ENCODE data around the gene KATNB1. TPM values are rescaled to one million over a fixed set of nuclear protein-coding genes. Genes with fewer than 3 reads are reported as not detected.
"Not testable (repeated sequence)": the region's sequence is repeated elsewhere in the genome, so short reads cannot be mapped to it uniquely, and the experiment has no call there.

Gene KATNB1
- polyA plus RNA-seq, 4 donors: 9.6 to 19.3 (median 12.1) TPM

- DNase-seq (no peak), FAIRE-seq (no peak)
- H3K27ac ChIP-seq (ENCODE audit: low read depth in 1 of 3, low read length in 2 of 3): no peak overlapping the region
- peaks cover 0 to 63% (median under 1%) of the 10 kb centered on the region in 3 donors for H3K36me3 ChIP-seq (ENCODE audit: control insufficient read depth in 3 of 3, insufficient read depth in 2 of 3, low read depth in 1 of 3, low read length in 3 of 3)
- no peaks in the 10 kb centered on the region for H3K9me3 ChIP-seq (ENCODE audit: control insufficient read depth in 2 of 2, insufficient read depth in 1 of 2, low read depth in 1 of 2, low read length in 1 of 2)
- H3K4me1 ChIP-seq (ENCODE audit: control insufficient read depth in 3 of 3, insufficient read depth in 2 of 3, low read depth in 1 of 3, low read length in 2 of 3): no peaks in the 10 kb centered on the region
- WGBS, 3 donors: 74 to 87% (median 81%) methylated on average over 4 of the region's 4 CpGs
- no peak overlapping the region for H3K4me3 ChIP-seq (ENCODE audit: low read depth in 1 of 3, low read length in 3 of 3)
- H3K27me3 ChIP-seq (ENCODE audit: control insufficient read depth in 3 of 3, insufficient read depth in 3 of 3, low read length in 3 of 3): no peaks in the 10 kb centered on the region
These were observed 7.0 kb downstream of the KATNB1 start for GRCh38 chr16:57742543-57742942.

DNA sequence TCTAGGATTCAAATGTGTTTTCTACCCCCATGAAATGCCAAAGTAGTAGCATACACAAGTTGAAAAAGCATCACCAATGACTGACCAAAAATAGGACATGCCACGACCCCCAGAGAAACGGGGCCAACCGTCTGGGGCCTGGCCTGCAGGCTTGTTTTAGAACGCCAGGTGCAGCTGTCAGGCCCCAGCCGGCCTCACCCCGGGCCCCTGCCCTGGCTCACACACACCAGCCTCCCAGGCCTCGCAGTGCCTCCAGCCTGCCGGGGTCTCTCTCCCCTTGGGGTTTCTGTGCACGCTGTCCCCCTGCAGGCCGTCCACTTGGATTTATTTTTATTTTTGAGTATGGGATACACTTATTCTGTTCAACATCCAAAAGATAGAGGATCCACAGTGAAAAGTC is 7.9 kb downstream of the KATNB1 start:
- FAIRE-seq (no peak), DNase-seq (no peak)
- Histone ChIP-seq H3K36me3 (ENCODE audit: control insufficient read depth in 3 of 3, insufficient read depth in 2 of 3, low read depth in 1 of 3, low read length in 3 of 3) (peaks cover 0 to 67% (median 4%) of the 10 kb centered on the region in 3 donors), H3K9me3 (ENCODE audit: control insufficient read depth in 2 of 2, insufficient read depth in 1 of 2, low read depth in 1 of 2, low read length in 1 of 2) (no peaks in the 10 kb centered on the region), H3K27ac (ENCODE audit: low read depth in 1 of 3, low read length in 2 of 3) (no peak overlapping the region), H3K27me3 (ENCODE audit: control insufficient read depth in 3 of 3, insufficient read depth in 3 of 3, low read length in 3 of 3) (no peaks in the 10 kb centered on the region), H3K4me3 (ENCODE audit: low read depth in 1 of 3, low read length in 3 of 3) (no peak overlapping the region), H3K4me1 (ENCODE audit: control insufficient read depth in 3 of 3, insufficient read depth in 2 of 3, low read depth in 1 of 3, low read length in 2 of 3) (no peaks in the 10 kb centered on the region)
- 89 to 94% (median 92%) methylated on average over 10 of the region's 10 CpGs for WGBS, 3 donors

DNA sequence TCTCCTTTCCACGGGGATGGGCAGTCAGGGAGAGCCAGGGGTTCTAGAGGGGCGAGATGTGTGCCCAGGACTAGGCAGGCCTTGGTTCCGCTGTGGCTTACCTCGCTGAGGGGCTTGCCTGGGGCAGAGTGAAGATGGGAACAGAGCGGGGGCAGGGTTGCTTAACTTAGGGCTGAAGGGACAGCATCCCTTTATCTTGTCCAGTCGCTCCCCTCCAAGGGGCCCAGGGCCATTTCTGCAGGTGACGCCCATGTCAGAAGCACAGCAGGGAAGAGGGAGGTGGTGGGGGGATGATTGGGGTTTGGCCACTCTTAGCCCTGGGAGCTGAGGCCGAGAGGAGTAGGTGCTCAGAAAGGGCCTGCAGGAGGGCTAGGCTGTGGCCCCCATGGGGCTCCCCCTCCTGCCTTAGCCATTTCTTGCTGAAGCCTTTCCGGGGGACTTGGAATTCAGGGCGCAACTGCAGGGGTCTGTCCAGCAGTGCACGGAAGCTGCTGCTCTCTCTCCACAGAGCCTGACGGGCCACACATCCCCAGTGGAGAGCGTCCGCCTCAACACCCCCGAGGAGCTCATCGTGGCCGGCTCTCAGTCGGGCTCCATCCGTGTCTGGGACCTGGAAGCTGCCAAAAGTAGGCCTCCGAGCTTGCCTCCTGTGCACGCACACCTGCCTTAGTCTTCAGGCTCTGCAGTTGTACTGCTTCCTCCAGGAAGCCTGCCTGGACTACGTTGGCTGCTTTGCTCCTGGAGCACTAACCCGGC is 8.5 kb downstream of the KATNB1 start:
- Histone ChIP-seq H3K36me3 (ENCODE audit: control insufficient read depth in 3 of 3, insufficient read depth in 2 of 3, low read depth in 1 of 3, low read length in 3 of 3) (peaks cover 0 to 69% (median 4%) of the 10 kb centered on the region in 3 donors), H3K27me3 (ENCODE audit: control insufficient read depth in 3 of 3, insufficient read depth in 3 of 3, low read length in 3 of 3) (no peaks in the 10 kb centered on the region), H3K27ac (ENCODE audit: low read depth in 1 of 3, low read length in 2 of 3) (no peak overlapping the region), H3K4me3 (ENCODE audit: low read depth in 1 of 3, low read length in 3 of 3) (no peak overlapping the region), H3K9me3 (ENCODE audit: control insufficient read depth in 2 of 2, insufficient read depth in 1 of 2, low read depth in 1 of 2, low read length in 1 of 2) (no peaks in the 10 kb centered on the region), H3K4me1 (ENCODE audit: control insufficient read depth in 3 of 3, insufficient read depth in 2 of 3, low read depth in 1 of 3, low read length in 2 of 3) (no peaks in the 10 kb centered on the region)
- DNase-seq (no peak), FAIRE-seq (no peak)
- 89 to 96% (median 96%) methylated on average over 21 to 23 of the region's 23 CpGs for WGBS, 3 donors

DNA sequence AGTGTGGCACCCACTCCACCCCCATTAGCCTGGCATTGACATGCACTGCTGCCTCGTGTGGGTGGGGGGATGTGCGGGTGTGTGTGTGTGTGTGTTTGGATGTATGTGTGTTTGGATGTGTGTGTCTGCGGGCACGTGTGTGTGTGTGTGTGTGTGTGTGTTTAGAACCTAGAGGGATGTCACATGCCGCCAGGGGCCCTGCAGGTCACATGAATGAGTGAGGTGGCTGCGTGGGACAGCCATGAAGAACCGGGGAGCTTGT is 9.0 kb downstream of the KATNB1 start:
- Histone ChIP-seq H3K27me3 (ENCODE audit: control insufficient read depth in 3 of 3, insufficient read depth in 3 of 3, low read length in 3 of 3) (no peaks in the 10 kb centered on the region), H3K4me1 (ENCODE audit: control insufficient read depth in 3 of 3, insufficient read depth in 2 of 3, low read depth in 1 of 3, low read length in 2 of 3) (no peaks in the 10 kb centered on the region), H3K9me3 (ENCODE audit: control insufficient read depth in 2 of 2, insufficient read depth in 1 of 2, low read depth in 1 of 2, low read length in 1 of 2) (no peaks in the 10 kb centered on the region), H3K36me3 (ENCODE audit: control insufficient read depth in 3 of 3, insufficient read depth in 2 of 3, low read depth in 1 of 3, low read length in 3 of 3) (peaks cover 0 to 66% (median 4%) of the 10 kb centered on the region in 3 donors), H3K4me3 (ENCODE audit: low read depth in 1 of 3, low read length in 3 of 3) (no peak overlapping the region), H3K27ac (ENCODE audit: low read depth in 1 of 3, low read length in 2 of 3) (no peak overlapping the region)
- DNase-seq (no peak), FAIRE-seq (no peak)
- WGBS, 3 donors: 89 to 98% (median 90%) methylated on average over 6 to 7 of the region's 7 CpGs

DNA sequence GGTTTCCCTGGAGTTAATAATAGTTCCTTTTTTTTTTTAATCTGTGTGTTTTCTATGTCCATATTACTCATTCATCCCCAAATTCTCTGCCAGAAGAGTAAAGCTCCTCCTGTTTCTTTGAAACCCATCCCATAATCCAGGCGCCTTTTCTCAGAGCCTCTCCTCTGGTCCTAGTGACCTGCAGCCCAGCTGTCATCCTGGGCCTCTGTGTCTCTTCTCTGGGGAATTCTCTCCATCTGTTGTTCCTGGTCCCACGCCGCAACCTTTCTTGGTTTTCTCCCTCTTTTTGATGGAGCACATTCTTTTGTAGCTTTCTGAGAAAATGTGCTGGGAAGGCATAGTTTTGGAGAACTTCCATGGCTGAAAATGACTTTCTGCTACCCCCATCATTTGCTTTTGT is 10.2 kb downstream of the KATNB1 start:
- no peak overlapping the region for H3K27ac ChIP-seq (ENCODE audit: low read depth in 1 of 3, low read length in 2 of 3)
- no peaks in the 10 kb centered on the region for H3K27me3 ChIP-seq (ENCODE audit: control insufficient read depth in 3 of 3, insufficient read depth in 3 of 3, low read length in 3 of 3)
- no peaks in the 10 kb centered on the region for H3K4me1 ChIP-seq (ENCODE audit: control insufficient read depth in 3 of 3, insufficient read depth in 2 of 3, low read depth in 1 of 3, low read length in 2 of 3)
- H3K9me3 ChIP-seq (ENCODE audit: control insufficient read depth in 2 of 2, insufficient read depth in 1 of 2, low read depth in 1 of 2, low read length in 1 of 2): no peaks in the 10 kb centered on the region
- no peak overlapping the region for H3K4me3 ChIP-seq (ENCODE audit: low read depth in 1 of 3, low read length in 3 of 3)
- DNase-seq (no peak), FAIRE-seq (no peak)
- H3K36me3 ChIP-seq (ENCODE audit: control insufficient read depth in 3 of 3, insufficient read depth in 2 of 3, low read depth in 1 of 3, low read length in 3 of 3): peaks cover 0 to 63% (median 4%) of the 10 kb centered on the region in 3 donors
- 95 to 100% (median 99%) methylated on average over 3 of the region's 3 CpGs for WGBS, 3 donors

DNA sequence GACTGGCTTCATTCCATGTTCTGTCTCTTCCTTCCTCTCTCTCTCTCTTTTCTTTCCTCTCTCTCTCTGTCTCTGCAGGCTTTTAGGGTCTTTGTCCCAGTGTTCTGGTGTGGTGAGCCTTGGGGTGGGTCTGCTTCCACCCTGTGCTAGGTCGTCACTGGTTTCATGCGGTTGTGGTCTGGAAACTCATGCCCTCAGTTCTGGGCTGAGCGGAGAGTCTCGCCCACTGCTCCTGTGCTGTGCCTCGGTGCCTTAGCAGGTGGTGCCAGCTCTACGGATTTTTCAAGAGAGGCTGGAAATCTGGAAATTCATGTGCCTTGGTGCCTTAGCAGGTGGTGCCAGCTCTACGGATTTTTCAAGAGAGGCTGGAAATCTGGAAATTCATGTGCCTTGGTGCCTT is 10.7 kb downstream of the KATNB1 start:
- H3K4me1 ChIP-seq (ENCODE audit: control insufficient read depth in 3 of 3, insufficient read depth in 2 of 3, low read depth in 1 of 3, low read length in 2 of 3); H3K27me3 ChIP-seq (ENCODE audit: control insufficient read depth in 3 of 3, insufficient read depth in 3 of 3, low read length in 3 of 3); H3K4me3 ChIP-seq (ENCODE audit: low read depth in 1 of 3, low read length in 3 of 3); H3K27ac ChIP-seq (ENCODE audit: low read depth in 1 of 3, low read length in 2 of 3); DNase-seq; FAIRE-seq; H3K9me3 ChIP-seq (ENCODE audit: control insufficient read depth in 2 of 2, insufficient read depth in 1 of 2, low read depth in 1 of 2, low read length in 1 of 2): not testable (repeated sequence)
- whole genome bisulfite sequencing, 3 donors: 90 to 92% (median 90%) methylated on average over 7 of the region's 7 CpGs
- peaks cover 0 to 65% (median 4%) of the 10 kb centered on the region in 3 donors for H3K36me3 ChIP-seq (ENCODE audit: control insufficient read depth in 3 of 3, insufficient read depth in 2 of 3, low read depth in 1 of 3, low read length in 3 of 3)

DNA sequence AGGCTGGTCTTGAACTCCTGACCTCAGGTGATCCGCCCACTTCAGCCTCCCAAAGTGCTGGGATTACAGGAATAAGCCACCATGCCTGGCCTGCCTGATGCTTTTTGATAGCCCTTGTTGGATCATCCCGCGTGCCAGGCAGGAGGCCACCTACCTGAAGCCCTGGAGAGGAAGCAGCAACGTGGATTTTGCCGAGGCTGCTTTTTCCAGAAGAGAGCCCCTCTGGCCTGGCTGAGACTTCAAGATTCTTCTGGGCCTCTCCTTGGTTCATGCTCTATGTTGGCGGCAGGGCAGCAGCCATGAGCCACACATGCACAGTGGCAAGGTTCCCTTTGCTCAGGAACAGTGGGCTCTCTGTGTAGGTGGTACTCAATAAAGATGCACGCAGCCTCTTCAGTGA is 11.5 kb downstream of the KATNB1 start:
- no peaks in the 10 kb centered on the region for H3K9me3 ChIP-seq (ENCODE audit: control insufficient read depth in 2 of 2, insufficient read depth in 1 of 2, low read depth in 1 of 2, low read length in 1 of 2)
- no peak for FAIRE-seq
- H3K27me3 ChIP-seq (ENCODE audit: control insufficient read depth in 3 of 3, insufficient read depth in 3 of 3, low read length in 3 of 3): no peaks in the 10 kb centered on the region
- no peak overlapping the region for H3K4me3 ChIP-seq (ENCODE audit: low read depth in 1 of 3, low read length in 3 of 3)
- WGBS, 3 donors: 93% methylated on average over 7 of the region's 7 CpGs
- H3K27ac ChIP-seq (ENCODE audit: low read depth in 1 of 3, low read length in 2 of 3): no peak overlapping the region
- DNase-seq: no peak
- H3K4me1 ChIP-seq (ENCODE audit: control insufficient read depth in 3 of 3, insufficient read depth in 2 of 3, low read depth in 1 of 3, low read length in 2 of 3): no peaks in the 10 kb centered on the region
- peaks cover 0 to 65% (median 4%) of the 10 kb centered on the region in 3 donors for H3K36me3 ChIP-seq (ENCODE audit: control insufficient read depth in 3 of 3, insufficient read depth in 2 of 3, low read depth in 1 of 3, low read length in 3 of 3)

DNA sequence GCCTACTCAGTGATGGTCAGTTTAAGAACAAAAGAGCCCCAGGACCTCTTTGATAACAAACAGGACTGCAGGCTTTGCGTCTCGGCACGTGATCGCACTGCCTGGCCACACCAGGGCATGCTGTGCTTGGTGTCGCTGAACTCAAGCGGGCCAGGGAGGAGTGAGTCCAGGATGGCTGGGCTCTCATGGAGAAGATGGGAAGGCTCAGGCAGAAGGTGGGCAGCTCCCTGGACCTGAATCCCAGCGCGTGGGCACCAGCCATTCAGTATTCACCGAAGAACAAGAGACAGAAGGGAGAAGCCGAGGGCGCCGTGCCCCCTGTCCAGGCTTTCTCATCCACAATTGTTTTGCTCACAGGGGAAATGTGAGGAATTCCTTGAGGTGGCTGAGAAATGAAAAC is 11.9 kb downstream of the KATNB1 start:
- WGBS, 3 donors: 93 to 97% (median 95%) methylated on average over 12 of the region's 12 CpGs
- FAIRE-seq (no peak), DNase-seq (no peak)

DNA sequence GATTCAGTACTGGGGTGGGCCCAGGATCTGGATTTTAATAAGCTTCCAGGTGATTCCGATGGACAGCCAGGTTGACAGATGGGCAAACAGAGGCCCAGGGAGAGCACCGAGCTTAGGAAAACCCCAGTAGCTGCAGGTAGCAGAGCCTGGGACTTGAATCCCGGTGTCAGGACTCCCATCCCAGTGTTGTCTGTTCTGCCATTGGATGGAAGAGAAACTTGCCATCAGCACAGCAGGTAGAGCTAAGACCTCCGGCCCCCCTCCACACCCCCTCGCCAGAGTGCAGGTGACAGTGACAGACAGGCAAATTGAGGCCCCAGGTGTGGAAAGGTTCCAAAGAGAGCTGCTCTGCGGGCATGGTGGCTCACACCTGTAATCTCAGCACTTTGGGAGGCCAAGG is 12.4 kb downstream of the KATNB1 start:
- Histone ChIP-seq H3K4me3 (ENCODE audit: low read depth in 1 of 3, low read length in 3 of 3) (no peak overlapping the region), H3K27ac (ENCODE audit: low read depth in 1 of 3, low read length in 2 of 3) (no peak overlapping the region), H3K9me3 (ENCODE audit: control insufficient read depth in 2 of 2, insufficient read depth in 1 of 2, low read depth in 1 of 2, low read length in 1 of 2) (no peaks in the 10 kb centered on the region), H3K4me1 (ENCODE audit: control insufficient read depth in 3 of 3, insufficient read depth in 2 of 3, low read depth in 1 of 3, low read length in 2 of 3) (no peaks in the 10 kb centered on the region), H3K36me3 (ENCODE audit: control insufficient read depth in 3 of 3, insufficient read depth in 2 of 3, low read depth in 1 of 3, low read length in 3 of 3) (peaks cover 0 to 70% (median 4%) of the 10 kb centered on the region in 3 donors), H3K27me3 (ENCODE audit: control insufficient read depth in 3 of 3, insufficient read depth in 3 of 3, low read length in 3 of 3) (no peaks in the 10 kb centered on the region)
- DNase-seq: no peak
- FAIRE-seq: no peak
- 92 to 93% (median 93%) methylated on average over 6 of the region's 6 CpGs for WGBS, 3 donors

More for the DNA sequence above, 11.9 kb downstream of the KATNB1 start:
- Histone ChIP-seq H3K4me3 (ENCODE audit: low read depth in 1 of 3, low read length in 3 of 3) (no peak overlapping the region), H3K27me3 (ENCODE audit: control insufficient read depth in 3 of 3, insufficient read depth in 3 of 3, low read length in 3 of 3) (no peaks in the 10 kb centered on the region), H3K36me3 (ENCODE audit: control insufficient read depth in 3 of 3, insufficient read depth in 2 of 3, low read depth in 1 of 3, low read length in 3 of 3) (peaks cover 0 to 69% (median 4%) of the 10 kb centered on the region in 3 donors), H3K4me1 (ENCODE audit: control insufficient read depth in 3 of 3, insufficient read depth in 2 of 3, low read depth in 1 of 3, low read length in 2 of 3) (no peaks in the 10 kb centered on the region), H3K9me3 (ENCODE audit: control insufficient read depth in 2 of 2, insufficient read depth in 1 of 2, low read depth in 1 of 2, low read length in 1 of 2) (no peaks in the 10 kb centered on the region), H3K27ac (ENCODE audit: low read depth in 1 of 3, low read length in 2 of 3) (no peak overlapping the region)
